K562 (cell line): ENCODE measurements around the gene LSM4. TPM values are rescaled to one million over a fixed set of nuclear protein-coding genes. Genes with fewer than 3 reads are reported as not detected.

Experiments
- DPF2 ChIP-seq: fragments of 450-650 bp; IDR thresholded peaks from 2 replicates; pipeline ENCODE4 v1.6.1; 2016
- FOXK2 ChIP-seq, 2 experiments: fragments of 450-650 bp; IDR thresholded peaks in 1 of 2; conservative IDR thresholded peaks in 1 of 2; 2 replicates each; pipeline ENCODE4 v1.6.1; 2016; ENCODE audit warnings: low read depth in 2 of 2, mild to moderate bottlenecking in 1 of 2
- GABPB1 ChIP-seq: sonication (generic); formaldehyde crosslinking; IDR thresholded peaks from 2 replicates; pipeline ENCODE4 v1.8.0; 2022; ENCODE audit warnings: mild to moderate bottlenecking, missing genetic modification reagents
- HNRNPH1 ChIP-seq: fragments of 200-400 bp; formaldehyde crosslinking; optimal IDR thresholded peaks from 2 replicates; pipeline ENCODE3; 2017; ENCODE audit warnings: low read depth, mild to moderate bottlenecking, low read length, moderate library complexity
- KLF13 ChIP-seq: fragments of 450-650 bp; IDR thresholded peaks from 2 replicates; pipeline ENCODE4 v1.6.1; 2016; ENCODE audit warnings: missing genetic modification characterization, low read depth, mild to moderate bottlenecking, missing compliant biosample characterization, moderate library complexity, borderline replicate concordance
- PTBP1 ChIP-seq: fragments of 200-400 bp; formaldehyde crosslinking; IDR thresholded peaks from 2 replicates; pipeline ENCODE4 v1.6.1; 2017; ENCODE audit warnings: low read depth, low read length
- RBM39 ChIP-seq: fragments of 200-400 bp; formaldehyde crosslinking; optimal IDR thresholded peaks from 2 replicates; pipeline ENCODE3; 2018; ENCODE audit warnings: low read depth, low read length
- SRSF7 ChIP-seq: fragments of 200-400 bp; formaldehyde crosslinking; optimal IDR thresholded peaks from 2 replicates; pipeline ENCODE3; 2017; ENCODE audit warnings: mild to moderate bottlenecking, low read depth, low read length
- TSC22D4 ChIP-seq: fragments of 450-650 bp; IDR thresholded peaks from 2 replicates; pipeline ENCODE4 v1.6.1; 2016; ENCODE audit warnings: missing genetic modification characterization, missing biosample characterization, control low read depth
- U2AF1 ChIP-seq: fragments of 200-400 bp; formaldehyde crosslinking; optimal IDR thresholded peaks from 2 replicates; pipeline ENCODE3; 2017; ENCODE audit warnings: mild to moderate bottlenecking, low read depth, low read length, moderate library complexity
- ZNF354B ChIP-seq: fragments of 250-450 bp; sonication (Bioruptor Pico); IDR thresholded peaks from 2 replicates; pipeline ENCODE4 v1.4.0; 2020
- ZNF589 ChIP-seq: fragments of 200-800 bp; sonication (Bioruptor generic); IDR thresholded peaks from 2 replicates; pipeline ENCODE4 v1.6.1; 2016; ENCODE audit warnings: low read depth, missing genetic modification characterization, missing compliant biosample characterization
- polyA plus RNA-seq, 8 experiments: library from polyadenylated mRNA; depleted of rRNA in 4 of 8; stranded (reverse) in 5 of 8; unstranded in 3 of 8; fragments of >200 nt; fragmentation: Nextera tagmentation in 2 of 8; fragmentation: Illumina TruSeq in 1 of 8; extraction: Ambion mirVana in 2 of 8; extraction: Trizol in 1 of 8; gene quantifications; 2 replicates each; pipeline versions ENCODE4 v1.2.1 to v1.2.3, GENCODE V29; 2011 to 2014; ENCODE audit warnings: inconsistent platforms in 1 of 8, missing spikeins in 1 of 8
- total RNA-seq, 7 experiments: library from RNA; depleted of rRNA in 6 of 7; stranded (reverse); fragments of >200 nt in 6 of 7; fragmentation: Illumina TruSeq in 2 of 7; extraction: Trizol in 2 of 7; gene quantifications; 2 replicates each; pipeline versions ENCODE4 v1.2.1 to v1.2.3, GENCODE V29; 2011 to 2021; ENCODE audit warnings: low replicate concordance in 1 of 7
- TF ChIP-seq, protein P1 (sequence below), 2 experiments: fragments of 450-650 bp; IDR thresholded peaks; 2 replicates each; pipeline ENCODE4 v1.6.1; 2016
- TF ChIP-seq, protein P2 (sequence below), 3 experiments: fragments of 200-800 bp in 1 of 3; sonication (Bioruptor generic) in 1 of 3; sonication (generic) in 1 of 3; formaldehyde crosslinking in 1 of 3; IDR thresholded peaks; 2 replicates each; pipeline versions ENCODE4 v1.6.1 to v1.8.0; 2016 to 2022; ENCODE audit warnings: mild to moderate bottlenecking in 2 of 3, missing compliant biosample characterization in 2 of 3, missing genetic modification characterization in 2 of 3, missing genetic modification reagents in 1 of 3
- TF ChIP-seq, protein P3 (sequence below): fragments of 200-600 bp; sonication (generic); IDR thresholded peaks from one replicate; pipeline ENCODE4 v1.6.1; 2012; ENCODE audit warnings: mild to moderate bottlenecking, low read depth, low read length, inconsistent platforms

The LSM4 gene
- total and polyA plus RNA-seq, 9 of the 15 experiments (the other 6 are each of a cell fraction or from before 2014, with no cell fraction given), result 11.9 to 763 (median 202) TPM

DNA sequence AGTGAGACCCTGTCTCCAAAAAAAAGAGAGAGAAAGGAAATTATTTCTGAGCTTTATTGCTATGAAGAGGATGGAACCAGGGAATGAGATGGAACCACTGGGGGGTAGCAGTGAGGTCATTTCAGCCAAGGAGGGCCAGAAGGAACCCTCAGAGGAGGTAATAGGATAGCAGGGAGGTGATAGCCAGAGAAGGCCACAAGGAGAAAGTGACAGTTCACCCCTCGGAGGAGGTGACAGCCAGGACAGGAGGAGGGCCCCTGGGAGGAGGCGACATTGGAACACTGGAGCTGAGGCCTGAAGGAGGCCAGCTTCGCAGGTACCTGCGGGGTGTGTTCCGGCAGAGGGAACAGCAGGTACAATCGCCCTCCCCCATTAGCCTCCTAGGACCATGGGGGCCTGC lies 16.8 kb upstream of the LSM4 start (continued):
- TF ChIP-seq SRSF7 (no peak), FOXK2 (conservative IDR thresholded peaks at IDR 0.05 in 1 of 2, IDR thresholded peaks at IDR 0.05 in 1 of 2; ENCODE audit: low read depth in 2 of 2) (peak in 1 of 2 experiments; percentile 35; a peak in 1 of 4 replicates), KLF13 (tag) (no peak), U2AF1 (no peak), TSC22D4 (tag) (no peak), HNRNPH1 (no peak), ZNF589 (CRISPR knock-in tag) (0 out of 2 replicates have a peak, but pooled peaks have one; percentile 10), RBM39 (no peak), PTBP1 (no peak), ZNF354B (CRISPR knock-in tag) (no peak), DPF2 (peak; percentile 50; the same call in 1 of the 2 replicates), GABPB1 (CRISPR knock-in tag) (no peak)
- TF ChIP-seq, protein P1, sequence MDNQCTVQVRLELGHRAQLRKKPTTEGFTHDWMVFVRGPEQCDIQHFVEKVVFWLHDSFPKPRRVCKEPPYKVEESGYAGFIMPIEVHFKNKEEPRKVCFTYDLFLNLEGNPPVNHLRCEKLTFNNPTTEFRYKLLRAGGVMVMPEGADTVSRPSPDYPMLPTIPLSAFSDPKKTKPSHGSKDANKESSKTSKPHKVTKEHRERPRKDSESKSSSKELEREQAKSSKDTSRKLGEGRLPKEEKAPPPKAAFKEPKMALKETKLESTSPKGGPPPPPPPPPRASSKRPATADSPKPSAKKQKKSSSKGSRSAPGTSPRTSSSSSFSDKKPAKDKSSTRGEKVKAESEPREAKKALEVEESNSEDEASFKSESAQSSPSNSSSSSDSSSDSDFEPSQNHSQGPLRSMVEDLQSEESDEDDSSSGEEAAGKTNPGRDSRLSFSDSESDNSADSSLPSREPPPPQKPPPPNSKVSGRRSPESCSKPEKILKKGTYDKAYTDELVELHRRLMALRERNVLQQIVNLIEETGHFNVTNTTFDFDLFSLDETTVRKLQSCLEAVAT (IDR thresholded peaks at IDR 0.05), result 0 out of 4 replicates have a peak, but pooled peaks of 1 of the 2 experiments have one; percentile 12
- TF ChIP-seq, protein P2, sequence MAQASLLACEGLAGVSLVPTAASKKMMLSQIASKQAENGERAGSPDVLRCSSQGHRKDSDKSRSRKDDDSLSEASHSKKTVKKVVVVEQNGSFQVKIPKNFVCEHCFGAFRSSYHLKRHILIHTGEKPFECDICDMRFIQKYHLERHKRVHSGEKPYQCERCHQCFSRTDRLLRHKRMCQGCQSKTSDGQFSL (CRISPR knock-in tag; IDR thresholded peaks at IDR 0.05), result peak; percentile 51; the same call in 1 of the 2 replicates
- TF ChIP-seq, protein P2 (tag; IDR thresholded peaks at IDR 0.05), result no peak
- TF ChIP-seq, protein P3, sequence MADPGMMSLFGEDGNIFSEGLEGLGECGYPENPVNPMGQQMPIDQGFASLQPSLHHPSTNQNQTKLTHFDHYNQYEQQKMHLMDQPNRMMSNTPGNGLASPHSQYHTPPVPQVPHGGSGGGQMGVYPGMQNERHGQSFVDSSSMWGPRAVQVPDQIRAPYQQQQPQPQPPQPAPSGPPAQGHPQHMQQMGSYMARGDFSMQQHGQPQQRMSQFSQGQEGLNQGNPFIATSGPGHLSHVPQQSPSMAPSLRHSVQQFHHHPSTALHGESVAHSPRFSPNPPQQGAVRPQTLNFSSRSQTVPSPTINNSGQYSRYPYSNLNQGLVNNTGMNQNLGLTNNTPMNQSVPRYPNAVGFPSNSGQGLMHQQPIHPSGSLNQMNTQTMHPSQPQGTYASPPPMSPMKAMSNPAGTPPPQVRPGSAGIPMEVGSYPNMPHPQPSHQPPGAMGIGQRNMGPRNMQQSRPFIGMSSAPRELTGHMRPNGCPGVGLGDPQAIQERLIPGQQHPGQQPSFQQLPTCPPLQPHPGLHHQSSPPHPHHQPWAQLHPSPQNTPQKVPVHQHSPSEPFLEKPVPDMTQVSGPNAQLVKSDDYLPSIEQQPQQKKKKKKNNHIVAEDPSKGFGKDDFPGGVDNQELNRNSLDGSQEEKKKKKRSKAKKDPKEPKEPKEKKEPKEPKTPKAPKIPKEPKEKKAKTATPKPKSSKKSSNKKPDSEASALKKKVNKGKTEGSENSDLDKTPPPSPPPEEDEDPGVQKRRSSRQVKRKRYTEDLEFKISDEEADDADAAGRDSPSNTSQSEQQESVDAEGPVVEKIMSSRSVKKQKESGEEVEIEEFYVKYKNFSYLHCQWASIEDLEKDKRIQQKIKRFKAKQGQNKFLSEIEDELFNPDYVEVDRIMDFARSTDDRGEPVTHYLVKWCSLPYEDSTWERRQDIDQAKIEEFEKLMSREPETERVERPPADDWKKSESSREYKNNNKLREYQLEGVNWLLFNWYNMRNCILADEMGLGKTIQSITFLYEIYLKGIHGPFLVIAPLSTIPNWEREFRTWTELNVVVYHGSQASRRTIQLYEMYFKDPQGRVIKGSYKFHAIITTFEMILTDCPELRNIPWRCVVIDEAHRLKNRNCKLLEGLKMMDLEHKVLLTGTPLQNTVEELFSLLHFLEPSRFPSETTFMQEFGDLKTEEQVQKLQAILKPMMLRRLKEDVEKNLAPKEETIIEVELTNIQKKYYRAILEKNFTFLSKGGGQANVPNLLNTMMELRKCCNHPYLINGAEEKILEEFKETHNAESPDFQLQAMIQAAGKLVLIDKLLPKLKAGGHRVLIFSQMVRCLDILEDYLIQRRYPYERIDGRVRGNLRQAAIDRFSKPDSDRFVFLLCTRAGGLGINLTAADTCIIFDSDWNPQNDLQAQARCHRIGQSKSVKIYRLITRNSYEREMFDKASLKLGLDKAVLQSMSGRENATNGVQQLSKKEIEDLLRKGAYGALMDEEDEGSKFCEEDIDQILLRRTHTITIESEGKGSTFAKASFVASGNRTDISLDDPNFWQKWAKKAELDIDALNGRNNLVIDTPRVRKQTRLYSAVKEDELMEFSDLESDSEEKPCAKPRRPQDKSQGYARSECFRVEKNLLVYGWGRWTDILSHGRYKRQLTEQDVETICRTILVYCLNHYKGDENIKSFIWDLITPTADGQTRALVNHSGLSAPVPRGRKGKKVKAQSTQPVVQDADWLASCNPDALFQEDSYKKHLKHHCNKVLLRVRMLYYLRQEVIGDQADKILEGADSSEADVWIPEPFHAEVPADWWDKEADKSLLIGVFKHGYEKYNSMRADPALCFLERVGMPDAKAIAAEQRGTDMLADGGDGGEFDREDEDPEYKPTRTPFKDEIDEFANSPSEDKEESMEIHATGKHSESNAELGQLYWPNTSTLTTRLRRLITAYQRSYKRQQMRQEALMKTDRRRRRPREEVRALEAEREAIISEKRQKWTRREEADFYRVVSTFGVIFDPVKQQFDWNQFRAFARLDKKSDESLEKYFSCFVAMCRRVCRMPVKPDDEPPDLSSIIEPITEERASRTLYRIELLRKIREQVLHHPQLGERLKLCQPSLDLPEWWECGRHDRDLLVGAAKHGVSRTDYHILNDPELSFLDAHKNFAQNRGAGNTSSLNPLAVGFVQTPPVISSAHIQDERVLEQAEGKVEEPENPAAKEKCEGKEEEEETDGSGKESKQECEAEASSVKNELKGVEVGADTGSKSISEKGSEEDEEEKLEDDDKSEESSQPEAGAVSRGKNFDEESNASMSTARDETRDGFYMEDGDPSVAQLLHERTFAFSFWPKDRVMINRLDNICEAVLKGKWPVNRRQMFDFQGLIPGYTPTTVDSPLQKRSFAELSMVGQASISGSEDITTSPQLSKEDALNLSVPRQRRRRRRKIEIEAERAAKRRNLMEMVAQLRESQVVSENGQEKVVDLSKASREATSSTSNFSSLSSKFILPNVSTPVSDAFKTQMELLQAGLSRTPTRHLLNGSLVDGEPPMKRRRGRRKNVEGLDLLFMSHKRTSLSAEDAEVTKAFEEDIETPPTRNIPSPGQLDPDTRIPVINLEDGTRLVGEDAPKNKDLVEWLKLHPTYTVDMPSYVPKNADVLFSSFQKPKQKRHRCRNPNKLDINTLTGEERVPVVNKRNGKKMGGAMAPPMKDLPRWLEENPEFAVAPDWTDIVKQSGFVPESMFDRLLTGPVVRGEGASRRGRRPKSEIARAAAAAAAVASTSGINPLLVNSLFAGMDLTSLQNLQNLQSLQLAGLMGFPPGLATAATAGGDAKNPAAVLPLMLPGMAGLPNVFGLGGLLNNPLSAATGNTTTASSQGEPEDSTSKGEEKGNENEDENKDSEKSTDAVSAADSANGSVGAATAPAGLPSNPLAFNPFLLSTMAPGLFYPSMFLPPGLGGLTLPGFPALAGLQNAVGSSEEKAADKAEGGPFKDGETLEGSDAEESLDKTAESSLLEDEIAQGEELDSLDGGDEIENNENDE, result no peak
